GM13977 (cell line): ENCODE measurements around the gene MIER2.
"Not testable (repeated sequence)": the region's sequence is repeated elsewhere in the genome, so short reads cannot be mapped to it uniquely, and the experiment has no call there.

Experiments
- DNase-seq: peaks from one replicate; pipeline ENCODE4 v3.0.0; 2012; ENCODE audit warnings: low spot score
- in situ Hi-C: fragments of 300-500 bp; cut with MboI; formaldehyde crosslinking; loops from one replicate; pipeline ENCODE4 v1.12.0; 2022; ENCODE audit warnings: low sequenced_read_pairs, low pct_unique_long_range_greater_than_20kb, mixed read lengths, inconsistent platforms; ENCODE audit not compliant: unreplicated experiment
- TF ChIP-seq, protein P1 (sequence below): IDR thresholded peaks from 2 replicates; pipeline ENCODE4 v1.5.1; 2012; ENCODE audit warnings: mild to moderate bottlenecking, control low read depth; ENCODE audit not compliant: insufficient read depth; ENCODE audit errors: extremely low read depth, missing control alignments

The MIER2 gene

GRCh38 chr19:344625-345319 is at the start of gene MIER2:
Gene MIER2, minus strand, starts transcription at chr19:344796. Its CDS starts 14 bp downstream, at chr19:344782.
- peak; percentile 99 for DNase-seq
- in situ Hi-C loops = no loop called here
- TF ChIP-seq, protein P1, sequence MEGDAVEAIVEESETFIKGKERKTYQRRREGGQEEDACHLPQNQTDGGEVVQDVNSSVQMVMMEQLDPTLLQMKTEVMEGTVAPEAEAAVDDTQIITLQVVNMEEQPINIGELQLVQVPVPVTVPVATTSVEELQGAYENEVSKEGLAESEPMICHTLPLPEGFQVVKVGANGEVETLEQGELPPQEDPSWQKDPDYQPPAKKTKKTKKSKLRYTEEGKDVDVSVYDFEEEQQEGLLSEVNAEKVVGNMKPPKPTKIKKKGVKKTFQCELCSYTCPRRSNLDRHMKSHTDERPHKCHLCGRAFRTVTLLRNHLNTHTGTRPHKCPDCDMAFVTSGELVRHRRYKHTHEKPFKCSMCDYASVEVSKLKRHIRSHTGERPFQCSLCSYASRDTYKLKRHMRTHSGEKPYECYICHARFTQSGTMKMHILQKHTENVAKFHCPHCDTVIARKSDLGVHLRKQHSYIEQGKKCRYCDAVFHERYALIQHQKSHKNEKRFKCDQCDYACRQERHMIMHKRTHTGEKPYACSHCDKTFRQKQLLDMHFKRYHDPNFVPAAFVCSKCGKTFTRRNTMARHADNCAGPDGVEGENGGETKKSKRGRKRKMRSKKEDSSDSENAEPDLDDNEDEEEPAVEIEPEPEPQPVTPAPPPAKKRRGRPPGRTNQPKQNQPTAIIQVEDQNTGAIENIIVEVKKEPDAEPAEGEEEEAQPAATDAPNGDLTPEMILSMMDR = no peak

- in situ Hi-C loops, DNase-seq: not testable (repeated sequence)
Observed at GRCh38 chr19:393560-393959, 49.0 kb upstream of the MIER2 start.

GRCh38 chr19:392375-392970 is 47.9 kb upstream of the MIER2 start:
- DNase-seq = no peak
- TF ChIP-seq, protein P1 = no peak
- in situ Hi-C loops = no loop called here

GRCh38 chr19:391726-392374 is 47.3 kb upstream of the MIER2 start:
- TF ChIP-seq, protein P1 = no peak
- no peak for DNase-seq
- in situ Hi-C loops = no loop called here

- DNase-seq = no peak
- TF ChIP-seq, protein P1 = no peak
Observed at GRCh38 chr19:391207-391557, 46.6 kb upstream of the MIER2 start.

GRCh38 chr19:390386-391206 is 46.0 kb upstream of the MIER2 start:
- no peak for DNase-seq
- in situ Hi-C loops = no loop called here
- TF ChIP-seq, protein P1 = no peak

More at GRCh38 chr19:391207-391557, 46.6 kb upstream of the MIER2 start:
- in situ Hi-C loops = no loop called here
